DOHH2 (cell line): ENCODE results near the gene NAA35.

Source experiments
- CTCF ChIP-seq: fragments of 200-600 bp; sonication (generic); IDR thresholded peaks from one replicate; pipeline ENCODE4 v1.5.1; 2014; ENCODE audit warnings: antibody characterized with exemption, mild to moderate bottlenecking, low read depth, low read length; ENCODE audit not compliant: poor library complexity, severe bottlenecking
- EZH2phosphoT487 ChIP-seq: fragments of 200-600 bp; sonication (generic); IDR thresholded peaks from 2 replicates; pipeline ENCODE4 v1.6.1; 2017; ENCODE audit warnings: borderline replicate concordance, mild to moderate bottlenecking, antibody characterized with exemption, low read length, moderate library complexity, mixed read lengths

DNA sequence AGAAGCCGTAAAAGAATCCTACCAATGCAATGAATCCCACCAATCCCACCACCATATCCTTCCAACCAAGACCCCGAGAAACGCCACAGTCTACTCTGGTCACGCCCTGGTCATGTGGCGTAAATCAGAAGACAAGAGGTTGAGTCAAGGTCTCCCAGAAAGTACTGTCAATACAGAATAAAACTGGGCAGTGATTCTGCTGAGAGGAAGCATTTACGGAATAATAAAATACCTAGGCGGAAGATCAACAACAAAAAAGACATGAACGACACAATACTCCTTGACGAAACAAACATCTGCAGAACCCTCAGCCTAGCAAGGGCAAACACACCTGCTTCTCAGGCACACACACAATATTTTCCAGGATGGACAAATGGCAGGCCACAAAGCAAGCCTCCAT lies 95.6 kb downstream of the NAA35 start:
- TF ChIP-seq CTCF (no peak), EZH2phosphoT487 (no peak)
